Neural progenitor cell (in vitro differentiated cells): ENCODE measurements around the gene ADO. TPM values are rescaled to one million over a fixed set of nuclear protein-coding genes. Genes with fewer than 3 reads are reported as not detected.
A peak's percentile ranks its signal among the peaks of the same experiment; 100 is the strongest.
"Not testable (repeated sequence)": the region's sequence is repeated elsewhere in the genome, so short reads cannot be mapped to it uniquely, and the experiment has no call there.

Experiments
- DNase-seq: peaks from one replicate; pipeline ENCODE4 v3.0.0-alpha.2; 2016; ENCODE audit warnings: low spot score
- H2AFZ ChIP-seq: fragments of 200-600 bp; sonication (generic); replicated peaks from 2 replicates; pipeline ENCODE4 v1.6.1; 2016; ENCODE audit warnings: antibody characterized with exemption
- H3F3A ChIP-seq: fragments of 200-600 bp; sonication (generic); 2 replicates; pipeline ENCODE4 v1.6.1; 2016; ENCODE audit warnings: antibody characterized with exemption, low read depth
- H3K27ac ChIP-seq: fragments of 200-600 bp; sonication (generic); 2 replicates; pipeline ENCODE4 v1.5.1; 2016; ENCODE audit warnings: mild to moderate bottlenecking
- H3K27me3 ChIP-seq: fragments of 200-600 bp; sonication (generic); 2 replicates; pipeline ENCODE4 v1.6.1; 2016; ENCODE audit warnings: mild to moderate bottlenecking, moderate library complexity
- H3K36me3 ChIP-seq: fragments of 200-600 bp; sonication (generic); 2 replicates; pipeline ENCODE4 v1.5.1; 2016
- H3K4me1 ChIP-seq: fragments of 200-600 bp; sonication (generic); 2 replicates; pipeline ENCODE4 v1.6.1; 2016; ENCODE audit warnings: mixed run types
- H3K4me2 ChIP-seq: fragments of 200-600 bp; sonication (generic); 2 replicates; pipeline ENCODE4 v1.6.1; 2016
- H3K4me3 ChIP-seq: fragments of 200-600 bp; sonication (generic); 2 replicates; pipeline ENCODE4 v1.5.1; 2016
- H3K79me2 ChIP-seq: fragments of 200-600 bp; sonication (generic); 2 replicates; pipeline ENCODE4 v1.6.1; 2016; ENCODE audit warnings: low read depth
- H3K9ac ChIP-seq: fragments of 200-600 bp; sonication (generic); 2 replicates; pipeline ENCODE4 v1.6.1; 2016
- H3K9me3 ChIP-seq: fragments of 200-600 bp; sonication (generic); 2 replicates; pipeline ENCODE4 v1.5.1; 2016; ENCODE audit warnings: low read depth
- H4K20me1 ChIP-seq: fragments of 200-600 bp; sonication (generic); 2 replicates; pipeline ENCODE4 v1.6.1; 2016; ENCODE audit warnings: low read depth
- H3K27ac Mint-ChIP-seq: 3 replicates; pipeline ENCODE4 v1.8.0; 2021; ENCODE audit warnings: mixed read lengths
- H3K27me3 Mint-ChIP-seq: 2 replicates; pipeline ENCODE4 v1.8.0; 2022; ENCODE audit warnings: low read depth, mild to moderate bottlenecking, inconsistent platforms, moderate library complexity, mixed read lengths; ENCODE audit not compliant: insufficient read depth
- H3K36me3 Mint-ChIP-seq: 3 replicates; pipeline ENCODE4 v1.8.0; 2021; ENCODE audit warnings: mixed read lengths
- H3K4me1 Mint-ChIP-seq: 3 replicates; pipeline ENCODE4 v1.8.0; 2021; ENCODE audit warnings: mixed read lengths
- H3K4me3 Mint-ChIP-seq: 3 replicates; pipeline ENCODE4 v1.8.0; 2021; ENCODE audit warnings: mild to moderate bottlenecking, moderate library complexity, mixed read lengths
- H3K9me3 Mint-ChIP-seq: 3 replicates; pipeline ENCODE4 v1.8.0; 2020; ENCODE audit warnings: mixed read lengths
- EZH2 ChIP-seq: fragments of 200-600 bp; sonication (generic); IDR thresholded peaks from 2 replicates; pipeline ENCODE4 v1.6.1; 2017; ENCODE audit warnings: antibody characterized with exemption, mild to moderate bottlenecking, moderate library complexity
- EZH2phosphoT487 ChIP-seq: fragments of 200-600 bp; sonication (generic); IDR thresholded peaks from 2 replicates; pipeline ENCODE4 v1.6.1; 2017; ENCODE audit warnings: antibody characterized with exemption
- total RNA-seq: library from RNA; depleted of rRNA; stranded (reverse); fragments of >200 nt; gene quantifications from 2 replicates; pipeline ENCODE4 v1.2.3, GENCODE V29; 2015; ENCODE audit warnings: low replicate concordance
- TF ChIP-seq, protein P1 (sequence below): fragments of 200-600 bp; sonication (generic); IDR thresholded peaks from 2 replicates; pipeline ENCODE4 v1.5.1; 2017; ENCODE audit warnings: antibody characterized with exemption, mild to moderate bottlenecking

Gene ADO
- total RNA-seq, 1 donor from 2014 or later = 28.1 TPM

DNA sequence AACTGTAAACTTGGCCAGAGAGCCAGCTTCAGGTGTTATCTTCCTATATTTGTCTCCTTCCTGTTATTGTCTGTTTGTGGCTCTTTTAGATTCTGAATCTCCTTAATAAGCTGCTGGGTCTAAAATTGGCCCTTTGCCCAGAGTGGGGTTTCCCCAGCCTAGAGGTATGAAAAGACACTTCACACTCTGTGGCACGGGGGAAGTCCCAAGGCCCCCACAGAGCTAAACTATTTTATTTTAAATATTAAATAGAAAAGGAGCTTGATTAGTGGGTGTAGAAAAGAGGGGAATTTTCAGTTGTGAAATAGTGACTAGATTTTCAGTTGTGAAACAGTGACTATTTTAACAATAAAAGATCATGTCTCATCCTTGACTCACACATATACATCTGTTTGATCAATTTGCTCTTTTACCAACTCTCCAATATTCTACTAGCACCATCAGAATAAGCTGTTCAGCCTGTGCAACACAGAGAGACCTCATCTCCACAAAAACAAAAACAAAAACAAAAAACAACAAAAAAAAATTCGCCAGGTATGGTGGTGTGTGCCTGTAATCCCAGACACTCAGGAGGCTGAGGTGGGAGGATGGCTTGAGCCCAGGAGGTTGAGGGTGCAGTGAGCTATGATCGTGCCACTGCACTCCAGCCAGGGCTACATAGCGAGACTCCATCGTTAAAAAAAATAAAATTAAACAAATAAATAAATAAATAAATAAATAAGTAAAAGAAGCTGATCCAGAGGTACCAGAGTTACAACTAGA is 24.9 kb upstream of the ADO start:
- no peaks in the 10 kb centered on the region for H3K79me2 ChIP-seq
- peaks cover 2% of the 10 kb centered on the region for H3K27me3 Mint-ChIP-seq
- H3K4me1 Mint-ChIP-seq = peaks cover 3% of the 10 kb centered on the region
- no peak overlapping the region for H2AFZ ChIP-seq
- no peaks in the 10 kb centered on the region for H3K4me1 ChIP-seq
- TF ChIP-seq, protein P1, sequence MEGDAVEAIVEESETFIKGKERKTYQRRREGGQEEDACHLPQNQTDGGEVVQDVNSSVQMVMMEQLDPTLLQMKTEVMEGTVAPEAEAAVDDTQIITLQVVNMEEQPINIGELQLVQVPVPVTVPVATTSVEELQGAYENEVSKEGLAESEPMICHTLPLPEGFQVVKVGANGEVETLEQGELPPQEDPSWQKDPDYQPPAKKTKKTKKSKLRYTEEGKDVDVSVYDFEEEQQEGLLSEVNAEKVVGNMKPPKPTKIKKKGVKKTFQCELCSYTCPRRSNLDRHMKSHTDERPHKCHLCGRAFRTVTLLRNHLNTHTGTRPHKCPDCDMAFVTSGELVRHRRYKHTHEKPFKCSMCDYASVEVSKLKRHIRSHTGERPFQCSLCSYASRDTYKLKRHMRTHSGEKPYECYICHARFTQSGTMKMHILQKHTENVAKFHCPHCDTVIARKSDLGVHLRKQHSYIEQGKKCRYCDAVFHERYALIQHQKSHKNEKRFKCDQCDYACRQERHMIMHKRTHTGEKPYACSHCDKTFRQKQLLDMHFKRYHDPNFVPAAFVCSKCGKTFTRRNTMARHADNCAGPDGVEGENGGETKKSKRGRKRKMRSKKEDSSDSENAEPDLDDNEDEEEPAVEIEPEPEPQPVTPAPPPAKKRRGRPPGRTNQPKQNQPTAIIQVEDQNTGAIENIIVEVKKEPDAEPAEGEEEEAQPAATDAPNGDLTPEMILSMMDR = no peak
- H3K9ac ChIP-seq = no peak overlapping the region
- no peak overlapping the region for H3K27ac Mint-ChIP-seq
- no peaks in the 10 kb centered on the region for H3K27me3 ChIP-seq
- no peaks in the 10 kb centered on the region for H3K36me3 Mint-ChIP-seq
- DNase-seq = no peak
- H3K9me3 Mint-ChIP-seq = peaks cover 11% of the 10 kb centered on the region
- H3K4me3 ChIP-seq = no peak overlapping the region
- H3K9me3 ChIP-seq = no peaks in the 10 kb centered on the region
- no peak overlapping the region for H3K4me2 ChIP-seq
- no peaks in the 10 kb centered on the region for H4K20me1 ChIP-seq
- no peak overlapping the region for H3K4me3 Mint-ChIP-seq
- no peaks in the 10 kb centered on the region for H3F3A ChIP-seq
- no peak overlapping the region for H3K27ac ChIP-seq
- H3K36me3 ChIP-seq = no peaks in the 10 kb centered on the region

DNA sequence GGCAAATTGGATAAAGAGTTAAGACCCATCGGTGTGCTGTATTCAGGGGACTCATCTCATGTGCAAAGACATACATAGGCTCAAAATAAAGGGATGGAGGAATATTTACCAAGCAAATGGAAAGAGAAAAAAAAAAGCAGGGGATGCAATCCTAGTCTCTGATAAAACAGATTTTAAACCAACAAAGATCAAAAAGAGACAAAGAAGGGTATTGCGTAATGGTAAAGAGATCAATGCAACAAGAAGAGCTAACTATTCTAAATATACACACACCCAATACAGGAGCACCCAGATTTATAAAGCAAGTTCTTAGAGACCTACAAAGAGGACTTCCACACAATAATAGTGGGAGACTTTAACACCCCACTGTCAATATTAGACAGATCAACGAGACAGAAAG is 20.0 kb upstream of the ADO start:
- DNase-seq, H4K20me1 ChIP-seq, H3K4me3 Mint-ChIP-seq, H3K27ac ChIP-seq, H3K9ac ChIP-seq, H3K27me3 Mint-ChIP-seq, H3F3A ChIP-seq, H3K27me3 ChIP-seq, H3K4me3 ChIP-seq, H3K27ac Mint-ChIP-seq, H3K4me2 ChIP-seq, H2AFZ ChIP-seq, H3K36me3 Mint-ChIP-seq, H3K4me1 ChIP-seq, H3K79me2 ChIP-seq, H3K9me3 ChIP-seq, H3K36me3 ChIP-seq: not testable (repeated sequence)
- Mint-ChIP-seq H3K9me3 (peaks cover 38% of the 10 kb centered on the region), H3K4me1 (peaks cover 12% of the 10 kb centered on the region)

DNA sequence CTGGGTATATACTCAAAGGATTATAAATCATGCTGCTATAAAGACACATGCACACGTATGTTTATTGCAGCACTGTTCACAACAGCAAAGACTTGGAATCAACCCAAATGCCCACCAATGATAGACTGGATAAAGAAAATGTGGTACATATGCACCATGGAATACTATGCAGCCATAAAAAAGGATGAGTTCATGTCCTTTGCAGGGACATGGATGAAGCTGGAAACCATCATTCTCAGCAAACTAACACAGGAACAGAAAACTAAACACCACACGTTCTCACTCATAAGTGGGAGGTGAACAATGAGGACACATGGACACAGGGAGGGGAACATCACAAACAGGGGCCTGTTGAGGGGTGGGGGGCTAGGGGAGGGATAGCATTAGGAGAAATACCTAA is 16.2 kb upstream of the ADO start:
- not testable (repeated sequence) for H3K9ac ChIP-seq, H3K36me3 Mint-ChIP-seq, H3K4me2 ChIP-seq, H3K9me3 ChIP-seq, H4K20me1 ChIP-seq, H3K4me3 ChIP-seq, H3K27me3 Mint-ChIP-seq, H2AFZ ChIP-seq, H3K79me2 ChIP-seq, DNase-seq, H3K27ac ChIP-seq, H3F3A ChIP-seq, H3K4me3 Mint-ChIP-seq, H3K27me3 ChIP-seq, H3K36me3 ChIP-seq
- peaks cover 38% of the 10 kb centered on the region for H3K9me3 Mint-ChIP-seq
- peaks cover 14% of the 10 kb centered on the region for H3K4me1 Mint-ChIP-seq
- H3K4me1 ChIP-seq = peaks cover 11% of the 10 kb centered on the region
- H3K27ac Mint-ChIP-seq = peak overlapping the region; percentile 40

DNA sequence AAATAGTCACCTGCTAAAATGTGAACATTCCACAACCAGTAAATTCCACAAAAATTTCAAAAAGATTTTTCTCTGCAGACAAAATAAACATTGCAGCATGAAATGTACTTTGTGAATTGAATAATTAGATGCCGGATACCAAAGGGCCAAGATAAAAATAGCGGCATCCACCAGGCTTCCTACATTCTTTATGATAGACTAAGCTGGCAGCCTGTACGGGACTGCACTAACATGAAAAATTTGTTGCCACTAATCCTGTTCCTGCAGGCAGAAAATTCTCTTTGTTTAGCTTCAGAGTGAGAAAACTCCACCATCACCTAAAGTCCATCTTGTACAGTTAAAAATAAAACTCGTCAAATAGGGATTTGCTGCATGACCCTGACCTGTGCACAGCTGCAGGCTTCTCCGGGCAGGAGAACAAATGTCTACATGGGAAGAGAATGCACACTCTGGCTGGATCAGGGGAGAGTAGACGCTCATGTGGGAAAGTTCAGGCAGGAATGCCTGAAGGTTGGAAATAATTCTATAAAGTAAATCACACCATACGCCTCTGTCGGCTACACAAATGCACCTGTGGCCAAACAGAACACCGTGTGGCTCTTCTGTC is 15.6 kb upstream of the ADO start:
- H3K79me2 ChIP-seq = no peaks in the 10 kb centered on the region
- H3F3A ChIP-seq = no peaks in the 10 kb centered on the region
- no peaks in the 10 kb centered on the region for H3K36me3 Mint-ChIP-seq
- H3K27me3 Mint-ChIP-seq = peaks cover 8% of the 10 kb centered on the region
- TF ChIP-seq, protein P1 = no peak
- TF ChIP-seq EZH2 (no peak), EZH2phosphoT487 (no peak)
- no peak overlapping the region for H3K9ac ChIP-seq
- no peaks in the 10 kb centered on the region for H4K20me1 ChIP-seq
- peak overlapping the region; percentile 82 for H2AFZ ChIP-seq
- no peaks in the 10 kb centered on the region for H3K9me3 ChIP-seq
- DNase-seq = no peak
- H3K4me1 ChIP-seq = peaks cover 11% of the 10 kb centered on the region
- H3K36me3 ChIP-seq = no peaks in the 10 kb centered on the region
- peaks cover 14% of the 10 kb centered on the region for H3K4me1 Mint-ChIP-seq
- peak overlapping the region; percentile 42 for H3K27ac Mint-ChIP-seq
- H3K27me3 ChIP-seq = no peaks in the 10 kb centered on the region
- peaks cover 33% of the 10 kb centered on the region for H3K9me3 Mint-ChIP-seq
- H3K4me2 ChIP-seq = peak overlapping the region; percentile 8
- no peak overlapping the region for H3K4me3 ChIP-seq
- no peak overlapping the region for H3K27ac ChIP-seq
- H3K4me3 Mint-ChIP-seq = no peak overlapping the region
